CD4-positive, alpha-beta T cell (primary cell): ENCODE measurements around the gene RBMS3. TPM values are rescaled to one million over a fixed set of nuclear protein-coding genes. Genes with fewer than 3 reads are reported as not detected.

Source experiments
- ATAC-seq: fragments of 200-7000 bp; cut with Tn5 transposase; one replicate; pipeline ENCODE4 v1.10.0; 2022; ENCODE audit warnings: mild to moderate bottlenecking; ENCODE audit not compliant: poor library complexity
- CTCF ChIA-PET: fragments of 350-600 bp; sonication (Branson Sonifier 250); formaldehyde crosslinking; loops from one replicate; lab custom pipeline; 2021; ENCODE audit warnings: antibody characterized with exemption, inconsistent platforms; lab: Charles Lee
- POLR2A ChIA-PET: fragments of 350-600 bp; sonication (Branson Sonifier 250); formaldehyde crosslinking; loops from one replicate; lab custom pipeline; 2021; ENCODE audit warnings: antibody characterized with exemption, inconsistent platforms; lab: Charles Lee
- DNase-seq, 14 experiments: peaks; one replicate each; pipeline ENCODE4 v3.0.0-alpha.2; 2013 to 2020; ENCODE audit warnings: mixed read lengths in 2 of 14
- H3K27ac ChIP-seq, 2 donors: one replicate each; pipeline versions ENCODE4 v1.5.1 to v1.7.0; 2013; ENCODE audit warnings: low read length in 2 of 2, low read depth in 1 of 2, mild to moderate bottlenecking in 1 of 2
- H3K27me3 ChIP-seq, 2 experiments: 1 replicate in 1 of 2; 2 replicates in 1 of 2; pipeline versions ENCODE4 v1.6.1 to v1.7.0; 2013; ENCODE audit warnings: low read length in 2 of 2, control low read depth in 1 of 2, mild to moderate bottlenecking in 1 of 2, moderate library complexity in 1 of 2; ENCODE audit not compliant: insufficient read depth in 2 of 2, control insufficient read depth in 1 of 2
- H3K36me3 ChIP-seq: one replicate; pipeline ENCODE4 v1.6.1; 2013; ENCODE audit warnings: low read length, control low read depth; ENCODE audit not compliant: insufficient read depth
- H3K4me1 ChIP-seq: one replicate; pipeline ENCODE4 v1.6.1; 2013; ENCODE audit warnings: low read length, control low read depth; ENCODE audit not compliant: insufficient read depth
- H3K4me3 ChIP-seq: one replicate; pipeline ENCODE4 v1.5.1; 2013; ENCODE audit warnings: mild to moderate bottlenecking, low read length, moderate library complexity
- H3K9me3 ChIP-seq, 2 experiments: 1 replicate in 1 of 2; 2 replicates in 1 of 2; pipeline versions ENCODE4 v1.6.1 to v1.7.0; 2013; ENCODE audit warnings: low read length in 2 of 2, mild to moderate bottlenecking in 2 of 2, control low read depth in 1 of 2, moderate library complexity in 1 of 2; ENCODE audit not compliant: control insufficient read depth in 1 of 2, insufficient read depth in 1 of 2
- H3K27ac Mint-ChIP-seq: one replicate; pipeline ENCODE4 v1.8.0; 2020; ENCODE audit warnings: mixed read lengths
- H3K27me3 Mint-ChIP-seq: one replicate; pipeline ENCODE4 v1.8.0; 2021; ENCODE audit warnings: mixed read lengths
- H3K36me3 Mint-ChIP-seq: one replicate; pipeline ENCODE4 v1.8.0; 2021; ENCODE audit warnings: low read depth, mixed read lengths
- H3K4me1 Mint-ChIP-seq: one replicate; pipeline ENCODE4 v1.8.0; 2021; ENCODE audit warnings: low read depth, mixed read lengths
- H3K4me3 Mint-ChIP-seq: one replicate; pipeline ENCODE4 v1.8.0; 2020; ENCODE audit warnings: mild to moderate bottlenecking, mixed read lengths
- H3K9me3 Mint-ChIP-seq: one replicate; pipeline ENCODE4 v1.8.0; 2020; ENCODE audit warnings: mixed read lengths
- CTCF ChIP-seq: fragments of 200-600 bp; IDR thresholded peaks from one replicate; pipeline ENCODE4 v1.8.0; 2022; ENCODE audit warnings: antibody characterized with exemption, mild to moderate bottlenecking
- intact Hi-C, 2 experiments: fragments of 100-400 bp; cut with DNase I in 1 of 2; cut with micrococcal nuclease in 1 of 2; formaldehyde crosslinking; loops; one replicate each; pipeline versions ENCODE4 v1.15.1 to v1.9.0; 2023 to 2025; cut with DNase I, micrococcal nuclease
- total RNA-seq, 174 experiments: library from RNA in 2 of 174; stranded (reverse) in 2 of 174; gene quantifications; one replicate each; pipeline ENCODE4 v1.2.3 and lab custom pipeline; 2021 to 2026

RBMS3 gene
- total RNA-seq, 2 experiments from 2014 or later, result 1.6 to 1.7 TPM

GRCh38 chr3:29410660-29411405 lies 130.0 kb downstream of the RBMS3 start:
- Histone ChIP-seq H3K27me3 (no peaks in the 10 kb centered on the region), H3K4me1 (no peaks in the 10 kb centered on the region), H3K9me3 (no peaks in the 10 kb centered on the region), H3K4me3 (no peak overlapping the region), H3K27ac (no peak overlapping the region), H3K36me3 (no peaks in the 10 kb centered on the region)
- Mint-ChIP-seq H3K27me3 (no peaks in the 10 kb centered on the region), H3K36me3 (no peaks in the 10 kb centered on the region), H3K27ac (no peak overlapping the region), H3K4me3 (no peak overlapping the region), H3K4me1 (no peaks in the 10 kb centered on the region), H3K9me3 (no peaks in the 10 kb centered on the region)
- intact Hi-C loops, result no loop called here
- ChIA-PET POLR2A (no interaction called here), CTCF (no interaction called here)
- no peak for TF ChIP-seq CTCF
- DNase-seq (no peak), ATAC-seq (no peak)

- Mint-ChIP-seq H3K36me3 (no peaks in the 10 kb centered on the region), H3K9me3 (no peaks in the 10 kb centered on the region), H3K27ac (no peak overlapping the region), H3K4me3 (no peak overlapping the region), H3K27me3 (no peaks in the 10 kb centered on the region), H3K4me1 (no peaks in the 10 kb centered on the region)
- ChIA-PET POLR2A (no interaction called here), CTCF (no interaction called here)
- Histone ChIP-seq H3K9me3 (no peaks in the 10 kb centered on the region), H3K4me1 (no peaks in the 10 kb centered on the region), H3K4me3 (no peak overlapping the region), H3K27ac (no peak overlapping the region), H3K27me3 (no peaks in the 10 kb centered on the region), H3K36me3 (no peaks in the 10 kb centered on the region)
- ATAC-seq (no peak), DNase-seq (peak in 3 of 14 experiments; percentile 3 to 5 (median 3))
- intact Hi-C loops, result no loop called here
- TF ChIP-seq CTCF, result no peak
Measured at GRCh38 chr3:29412110-29412509, 131.2 kb downstream of the RBMS3 start.

GRCh38 chr3:29414468-29415224 lies 133.8 kb downstream of the RBMS3 start:
- Histone ChIP-seq H3K27me3 (no peaks in the 10 kb centered on the region), H3K27ac (no peak overlapping the region), H3K4me3 (no peak overlapping the region), H3K9me3 (no peaks in the 10 kb centered on the region), H3K36me3 (no peaks in the 10 kb centered on the region), H3K4me1 (no peaks in the 10 kb centered on the region)
- no peak overlapping the region for H3K4me3 Mint-ChIP-seq
- no peak for TF ChIP-seq CTCF
- H3K9me3 Mint-ChIP-seq, result no peaks in the 10 kb centered on the region
- DNase-seq, result no peak
- CTCF ChIA-PET, result no interaction called here
- intact Hi-C loops, result no loop called here
- no peak for ATAC-seq
- H3K36me3 Mint-ChIP-seq, result no peaks in the 10 kb centered on the region
- POLR2A ChIA-PET, result no interaction called here
- no peak overlapping the region for H3K27ac Mint-ChIP-seq
- H3K4me1 Mint-ChIP-seq, result no peaks in the 10 kb centered on the region
- H3K27me3 Mint-ChIP-seq, result no peaks in the 10 kb centered on the region
